ENCODE data around the gene CNTNAP2. TPM values are rescaled to one million over a fixed set of nuclear protein-coding genes. Genes with fewer than 3 reads are reported as not detected.

Gene CNTNAP2
- total and polyA plus RNA-seq, 3 experiments from 2014 or later, result not detected

DNA sequence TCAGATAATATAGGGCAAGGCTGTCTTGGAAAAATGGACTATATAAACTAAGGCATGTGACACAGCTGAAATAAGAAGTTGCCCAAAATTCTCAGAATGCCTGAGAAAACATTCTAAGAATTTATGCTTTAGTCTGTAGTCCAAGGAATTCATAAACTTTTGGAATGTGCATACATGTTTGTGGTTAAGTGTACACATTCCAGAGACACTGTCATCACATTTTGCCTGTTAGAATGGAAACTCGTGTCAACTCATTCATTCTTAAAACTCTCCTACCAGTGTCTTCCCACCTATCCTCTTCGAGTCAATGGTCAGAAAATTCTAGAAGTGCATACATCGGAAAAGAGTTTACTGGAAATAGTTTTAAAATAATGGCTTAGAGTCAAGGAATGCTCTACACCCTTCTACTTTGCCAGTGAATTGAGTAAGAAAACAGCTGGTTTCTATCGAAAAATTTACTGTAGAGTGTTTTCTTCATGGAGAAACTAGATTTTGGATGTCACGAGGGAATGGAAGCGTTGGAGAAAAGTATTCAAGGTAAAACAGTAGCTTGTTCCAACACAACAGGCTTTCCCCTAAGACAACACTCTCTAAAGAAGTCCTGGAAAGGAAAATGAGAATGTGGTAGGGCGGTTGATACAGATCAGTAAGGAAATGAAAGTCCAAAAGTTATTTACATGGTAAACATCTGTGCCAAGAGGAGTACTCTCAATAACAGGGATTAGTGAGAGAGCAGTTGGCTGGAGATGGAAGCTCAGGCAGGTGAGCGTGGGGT lies 1296.4 kb downstream of the CNTNAP2 start:
- ChIA-PET CTCF (no interaction called here), POLR2A (no interaction called here)
- Histone ChIP-seq H3K27ac (ENCODE audit: low read depth, low read length) (no peak overlapping the region), H3K36me3 (ENCODE audit: insufficient read depth, low read length) (no peaks in the 10 kb centered on the region), H3K4me3 (ENCODE audit: low read length) (no peak overlapping the region), H3K4me1 (ENCODE audit: insufficient read depth, low read length) (no peaks in the 10 kb centered on the region), H3K27me3 (ENCODE audit: insufficient read depth, low read length, poor library complexity, severe bottlenecking) (no peaks in the 10 kb centered on the region), H3K9me3 (ENCODE audit: low read length) (no peaks in the 10 kb centered on the region)
- H3K27ac Mint-ChIP-seq, result no peak overlapping the region
- H3K4me1 Mint-ChIP-seq, result no peaks in the 10 kb centered on the region
- DNase-seq, result no peak
- H3K4me3 Mint-ChIP-seq, result no peak overlapping the region
- no peaks in the 10 kb centered on the region for H3K36me3 Mint-ChIP-seq
- H3K9me3 Mint-ChIP-seq, result peaks cover 7 to 25% (median 12%) of the 10 kb centered on the region in 5 donors
- H3K27me3 Mint-ChIP-seq, result no peaks in the 10 kb centered on the region

DNA sequence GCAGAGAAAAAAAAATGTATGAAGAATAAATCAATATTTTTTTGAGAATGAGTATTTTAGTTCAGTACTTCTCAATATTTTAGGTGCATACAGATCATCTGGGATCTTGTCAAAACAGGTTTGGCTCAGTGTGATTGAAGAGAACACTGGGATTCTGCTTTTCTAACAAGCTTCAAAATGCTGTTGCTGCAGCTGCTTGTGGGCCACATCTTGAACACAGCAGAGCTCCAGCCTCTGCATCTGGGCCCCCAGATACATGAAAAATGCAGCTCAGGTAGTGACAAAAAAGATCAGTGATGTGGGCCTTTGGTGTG lies 1296.9 kb downstream of the CNTNAP2 start:
- Histone ChIP-seq H3K27ac (ENCODE audit: low read depth, low read length) (no peak overlapping the region), H3K4me1 (ENCODE audit: insufficient read depth, low read length) (no peaks in the 10 kb centered on the region), H3K27me3 (ENCODE audit: insufficient read depth, low read length, poor library complexity, severe bottlenecking) (no peaks in the 10 kb centered on the region), H3K36me3 (ENCODE audit: insufficient read depth, low read length) (no peaks in the 10 kb centered on the region), H3K4me3 (ENCODE audit: low read length) (no peak overlapping the region), H3K9me3 (ENCODE audit: low read length) (no peaks in the 10 kb centered on the region)
- no peak overlapping the region for H3K27ac Mint-ChIP-seq
- no peaks in the 10 kb centered on the region for H3K4me1 Mint-ChIP-seq
- CTCF ChIA-PET, result interaction anchor here (0.6 kb wide), 1 partner anchor 1555 kb away, joined by 3 read pairs; no protein-coding TSS in a partner anchor
- no peak overlapping the region for H3K4me3 Mint-ChIP-seq
- H3K36me3 Mint-ChIP-seq, result no peaks in the 10 kb centered on the region
- POLR2A ChIA-PET, result no interaction called here
- no peaks in the 10 kb centered on the region for H3K27me3 Mint-ChIP-seq
- H3K9me3 Mint-ChIP-seq, result peaks cover 6 to 26% (median 14%) of the 10 kb centered on the region in 5 donors
- DNase-seq, result no peak

DNA sequence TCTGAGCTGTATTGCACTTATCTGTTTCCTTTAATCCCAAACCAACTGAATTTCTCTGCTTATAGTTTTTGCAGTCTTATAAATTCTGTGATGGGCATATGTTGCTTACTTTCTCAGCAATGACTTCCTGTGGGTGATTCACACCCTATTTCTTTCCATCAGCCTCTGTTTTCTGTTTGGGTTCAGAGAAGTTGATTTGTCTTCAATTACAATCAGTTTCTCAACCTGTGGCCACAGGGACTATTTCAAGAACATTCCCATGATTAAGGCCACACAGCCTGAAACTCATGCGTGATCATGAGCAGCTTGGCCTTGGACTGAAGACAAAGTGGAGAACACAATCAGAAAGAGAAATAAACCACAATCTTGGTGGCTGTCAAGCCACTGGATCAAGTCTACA lies 1299.4 kb downstream of the CNTNAP2 start:
- CTCF ChIA-PET, result no interaction called here

DNA sequence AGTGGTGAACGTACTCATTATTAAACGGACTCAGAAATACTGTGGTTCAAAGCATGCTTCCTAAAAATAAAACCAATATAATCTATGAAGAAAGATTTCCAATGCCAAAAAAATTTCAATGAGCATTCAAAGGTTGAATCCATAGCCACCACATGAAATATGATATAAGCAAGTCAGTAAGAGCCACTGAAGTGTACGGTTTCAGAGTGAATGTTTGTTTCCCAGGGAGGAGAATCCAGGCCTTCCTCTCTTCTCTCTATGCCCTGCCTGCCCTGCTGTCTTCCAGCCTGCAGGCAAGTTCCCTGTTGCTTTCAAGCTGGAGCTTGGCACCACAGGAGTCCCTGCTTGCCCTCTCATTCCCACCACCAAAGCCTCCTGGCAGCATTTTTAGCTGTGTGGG lies 1302.4 kb downstream of the CNTNAP2 start:
- H3K27me3 ChIP-seq (ENCODE audit: insufficient read depth, low read length, poor library complexity, severe bottlenecking), result no peaks in the 10 kb centered on the region
- Mint-ChIP-seq H3K27ac (no peak overlapping the region), H3K36me3 (no peaks in the 10 kb centered on the region), H3K4me3 (no peak overlapping the region), H3K27me3 (peaks cover 0 to 3% of the 10 kb centered on the region in 2 donors), H3K9me3 (peaks cover 2 to 22% (median 5%) of the 10 kb centered on the region in 5 donors), H3K4me1 (no peaks in the 10 kb centered on the region)
- no peaks in the 10 kb centered on the region for H3K9me3 ChIP-seq (ENCODE audit: low read length)
- H3K4me3 ChIP-seq (ENCODE audit: low read length), result no peak overlapping the region
- no peak overlapping the region for H3K27ac ChIP-seq (ENCODE audit: low read depth, low read length)
- ChIA-PET POLR2A (no interaction called here), CTCF (no interaction called here)
- no peaks in the 10 kb centered on the region for H3K36me3 ChIP-seq (ENCODE audit: insufficient read depth, low read length)
- no peaks in the 10 kb centered on the region for H3K4me1 ChIP-seq (ENCODE audit: insufficient read depth, low read length)
- no peak for DNase-seq

More for the DNA sequence above, 1299.4 kb downstream of the CNTNAP2 start:
- POLR2A ChIA-PET, result no interaction called here
- no peak for DNase-seq
- H3K9me3 Mint-ChIP-seq, result peaks cover 6 to 24% (median 7%) of the 10 kb centered on the region in 5 donors
- H3K36me3 ChIP-seq (ENCODE audit: insufficient read depth, low read length), result no peaks in the 10 kb centered on the region
- H3K9me3 ChIP-seq (ENCODE audit: low read length), result no peaks in the 10 kb centered on the region
- H3K27me3 Mint-ChIP-seq, result no peaks in the 10 kb centered on the region
- H3K4me1 ChIP-seq (ENCODE audit: insufficient read depth, low read length), result no peaks in the 10 kb centered on the region
- H3K4me3 ChIP-seq (ENCODE audit: low read length), result no peak overlapping the region
- H3K4me1 Mint-ChIP-seq, result no peaks in the 10 kb centered on the region
- H3K4me3 Mint-ChIP-seq, result no peak overlapping the region
- no peaks in the 10 kb centered on the region for H3K27me3 ChIP-seq (ENCODE audit: insufficient read depth, low read length, poor library complexity, severe bottlenecking)
- no peak overlapping the region for H3K27ac Mint-ChIP-seq
- no peak overlapping the region for H3K27ac ChIP-seq (ENCODE audit: low read depth, low read length)
- no peaks in the 10 kb centered on the region for H3K36me3 Mint-ChIP-seq

DNA sequence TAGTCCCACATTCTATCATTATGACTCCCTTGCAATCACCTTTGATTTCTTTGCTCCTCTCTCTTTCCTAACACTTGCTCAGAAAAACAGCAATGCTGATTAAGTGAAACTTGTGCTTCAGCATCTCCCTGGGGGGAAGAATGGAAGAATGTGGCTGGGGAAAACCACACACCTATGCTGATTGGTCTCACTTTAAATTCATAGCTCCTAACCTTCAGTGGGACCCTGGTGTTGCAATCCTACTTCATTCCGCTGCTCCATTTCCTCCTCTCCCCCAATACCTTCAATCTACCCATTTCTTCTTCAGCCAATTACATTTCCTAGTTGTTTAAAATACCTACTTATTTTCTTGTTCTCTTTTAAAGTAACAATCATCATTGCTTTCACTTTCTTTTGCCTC lies 1307.3 kb downstream of the CNTNAP2 start:
- Histone ChIP-seq H3K27ac (ENCODE audit: low read depth, low read length) (no peak overlapping the region), H3K27me3 (ENCODE audit: insufficient read depth, low read length, poor library complexity, severe bottlenecking) (no peaks in the 10 kb centered on the region), H3K4me3 (ENCODE audit: low read length) (no peak overlapping the region), H3K4me1 (ENCODE audit: insufficient read depth, low read length) (no peaks in the 10 kb centered on the region), H3K9me3 (ENCODE audit: low read length) (no peaks in the 10 kb centered on the region), H3K36me3 (ENCODE audit: insufficient read depth, low read length) (no peaks in the 10 kb centered on the region)
- H3K27me3 Mint-ChIP-seq, result peaks cover 0 to 3% of the 10 kb centered on the region in 2 donors
- no peaks in the 10 kb centered on the region for H3K4me1 Mint-ChIP-seq
- DNase-seq, result no peak
- no peaks in the 10 kb centered on the region for H3K36me3 Mint-ChIP-seq
- H3K4me3 Mint-ChIP-seq, result no peak overlapping the region
- CTCF ChIA-PET, result no interaction called here
- POLR2A ChIA-PET, result no interaction called here
- no peak overlapping the region for H3K27ac Mint-ChIP-seq
- H3K9me3 Mint-ChIP-seq, result peaks cover 3 to 27% (median 9%) of the 10 kb centered on the region in 5 donors

DNA sequence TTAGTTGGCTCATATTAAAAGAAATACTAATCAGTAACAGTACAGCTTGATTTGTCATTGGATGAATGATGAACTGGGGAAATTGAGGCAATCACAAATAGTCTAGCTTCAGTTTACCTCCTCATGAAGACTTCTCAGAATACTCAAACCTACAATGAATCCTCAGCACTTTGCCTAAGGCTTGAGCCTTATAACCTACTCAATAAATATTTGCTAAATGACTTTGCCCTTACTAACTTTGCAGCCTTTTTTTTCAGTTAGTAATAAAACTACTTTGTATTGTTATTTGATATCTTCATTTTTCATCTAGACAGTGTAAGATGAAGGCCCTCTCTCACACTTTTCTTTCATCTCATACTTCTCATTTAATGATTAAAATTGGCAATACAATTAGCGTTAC lies 1311.5 kb downstream of the CNTNAP2 start:
- H3K9me3 Mint-ChIP-seq, result peaks cover 4 to 50% (median 20%) of the 10 kb centered on the region in 5 donors
- Histone ChIP-seq H3K27me3 (ENCODE audit: insufficient read depth, low read length, poor library complexity, severe bottlenecking) (no peaks in the 10 kb centered on the region), H3K27ac (ENCODE audit: low read depth, low read length) (no peak overlapping the region), H3K36me3 (ENCODE audit: insufficient read depth, low read length) (no peaks in the 10 kb centered on the region), H3K4me1 (ENCODE audit: insufficient read depth, low read length) (no peaks in the 10 kb centered on the region), H3K4me3 (ENCODE audit: low read length) (no peak overlapping the region), H3K9me3 (ENCODE audit: low read length) (no peaks in the 10 kb centered on the region)
- POLR2A ChIA-PET, result no interaction called here
- DNase-seq, result no peak
- H3K27me3 Mint-ChIP-seq, result no peaks in the 10 kb centered on the region
- no peak overlapping the region for H3K27ac Mint-ChIP-seq
- no peak overlapping the region for H3K4me3 Mint-ChIP-seq
- CTCF ChIA-PET, result no interaction called here
- no peaks in the 10 kb centered on the region for H3K4me1 Mint-ChIP-seq
- no peaks in the 10 kb centered on the region for H3K36me3 Mint-ChIP-seq

DNA sequence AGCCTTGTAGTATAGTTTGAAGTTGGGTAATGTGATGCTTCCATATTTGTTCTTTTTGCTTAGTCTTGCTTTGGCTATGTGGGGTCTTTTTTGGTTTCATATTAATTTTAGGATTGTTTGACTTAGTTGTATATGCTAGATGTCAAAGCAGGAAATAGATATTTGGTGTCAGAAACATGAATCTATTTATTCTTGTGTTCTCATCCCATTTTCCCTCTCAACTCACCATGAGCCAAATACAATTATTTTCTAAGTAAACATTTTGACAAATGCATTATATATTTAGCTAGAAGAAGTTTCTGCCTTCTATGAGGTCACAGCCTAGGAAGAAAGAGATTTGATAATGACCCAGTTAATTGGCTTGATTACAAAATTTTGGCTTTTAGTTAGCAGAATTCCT lies 1313.4 kb downstream of the CNTNAP2 start:
- no peaks in the 10 kb centered on the region for H3K4me1 Mint-ChIP-seq
- no peak overlapping the region for H3K4me3 ChIP-seq (ENCODE audit: low read length)
- H3K9me3 ChIP-seq (ENCODE audit: low read length), result no peaks in the 10 kb centered on the region
- no peaks in the 10 kb centered on the region for H3K27me3 ChIP-seq (ENCODE audit: insufficient read depth, low read length, poor library complexity, severe bottlenecking)
- no peak for DNase-seq
- CTCF ChIA-PET, result no interaction called here
- peaks cover 4 to 62% (median 22%) of the 10 kb centered on the region in 5 donors for H3K9me3 Mint-ChIP-seq
- no peak overlapping the region for H3K27ac Mint-ChIP-seq
- H3K36me3 ChIP-seq (ENCODE audit: insufficient read depth, low read length), result no peaks in the 10 kb centered on the region
- no peak overlapping the region for H3K4me3 Mint-ChIP-seq
- no peaks in the 10 kb centered on the region for H3K36me3 Mint-ChIP-seq
- H3K4me1 ChIP-seq (ENCODE audit: insufficient read depth, low read length), result no peaks in the 10 kb centered on the region
- H3K27me3 Mint-ChIP-seq, result no peaks in the 10 kb centered on the region
- POLR2A ChIA-PET, result no interaction called here
- no peak overlapping the region for H3K27ac ChIP-seq (ENCODE audit: low read depth, low read length)

DNA sequence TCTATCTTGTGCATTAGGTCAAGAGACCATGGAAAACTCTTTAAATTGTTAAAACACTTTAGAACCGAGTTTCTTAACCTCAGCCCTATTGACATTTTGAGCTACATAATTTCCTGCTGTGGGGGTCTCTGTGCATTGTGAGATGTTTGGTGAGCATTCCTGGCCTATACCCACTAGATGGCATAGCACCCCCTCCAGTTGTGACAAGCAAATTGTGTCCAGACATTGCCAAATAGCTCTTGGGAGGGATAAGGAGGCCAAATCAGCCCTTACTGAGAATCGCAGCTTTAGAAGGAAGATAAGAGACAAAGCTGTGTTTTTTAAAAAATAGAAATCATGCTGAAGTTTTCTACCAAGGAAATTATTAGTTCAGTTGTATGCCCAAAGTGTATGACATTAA lies 1315.5 kb downstream of the CNTNAP2 start:
- Histone ChIP-seq H3K4me3 (ENCODE audit: low read length) (no peak overlapping the region), H3K27ac (ENCODE audit: low read depth, low read length) (no peak overlapping the region), H3K9me3 (ENCODE audit: low read length) (no peaks in the 10 kb centered on the region), H3K27me3 (ENCODE audit: insufficient read depth, low read length, poor library complexity, severe bottlenecking) (no peaks in the 10 kb centered on the region), H3K4me1 (ENCODE audit: insufficient read depth, low read length) (no peaks in the 10 kb centered on the region), H3K36me3 (ENCODE audit: insufficient read depth, low read length) (no peaks in the 10 kb centered on the region)
- Mint-ChIP-seq H3K4me1 (no peaks in the 10 kb centered on the region), H3K27ac (no peak overlapping the region), H3K4me3 (no peak overlapping the region), H3K9me3 (peaks cover 0 to 60% (median 14%) of the 10 kb centered on the region in 5 donors), H3K27me3 (no peaks in the 10 kb centered on the region), H3K36me3 (no peaks in the 10 kb centered on the region)
- POLR2A ChIA-PET, result no interaction called here
- CTCF ChIA-PET, result no interaction called here
- DNase-seq, result no peak

All from CD8-positive, alpha-beta memory T cell (primary cell).